ENCODE data around the gene STX8.
"Not testable (repeated sequence)": the region's sequence is repeated elsewhere in the genome, so short reads cannot be mapped to it uniquely, and the experiment has no call there.

The STX8 gene

GRCh38 chr17:9401434-9401833 lies 174.2 kb downstream of the STX8 start:
- DNase-seq (ENCODE audit: low spot score), result no peak

- DNase-seq (ENCODE audit: low spot score), result no peak
Measured at GRCh38 chr17:9389111-9389527, 186.5 kb downstream of the STX8 start.

- DNase-seq (ENCODE audit: low spot score), result no peak
Measured at GRCh38 chr17:9386401-9386800, 189.2 kb downstream of the STX8 start.

GRCh38 chr17:9383826-9384225 lies 191.8 kb downstream of the STX8 start:
- no peak for DNase-seq (ENCODE audit: low spot score)

- no peak for DNase-seq (ENCODE audit: low spot score)
Measured at GRCh38 chr17:9382626-9383025, 193.0 kb downstream of the STX8 start.

- no peak for DNase-seq (ENCODE audit: low spot score)
Measured at GRCh38 chr17:9381068-9381467, 194.6 kb downstream of the STX8 start.

GRCh38 chr17:9380361-9380760 lies 195.3 kb downstream of the STX8 start:
- DNase-seq (ENCODE audit: low spot score), result no peak

GRCh38 chr17:9376177-9376576 lies 199.4 kb downstream of the STX8 start:
- DNase-seq (ENCODE audit: low spot score), result not testable (repeated sequence)

- DNase-seq (ENCODE audit: low spot score), result no peak
Measured at GRCh38 chr17:9371019-9371418, 204.6 kb downstream of the STX8 start.

GRCh38 chr17:9370467-9370866 lies 205.2 kb downstream of the STX8 start:
- no peak for DNase-seq (ENCODE audit: low spot score)

- DNase-seq (ENCODE audit: low spot score), result no peak
Measured at GRCh38 chr17:9368631-9369030, 207.0 kb downstream of the STX8 start.

- no peak for DNase-seq (ENCODE audit: low spot score)
Measured at GRCh38 chr17:9367156-9367555, 208.5 kb downstream of the STX8 start.

- no peak for DNase-seq (ENCODE audit: low spot score)
Measured at GRCh38 chr17:9364837-9365430, 210.7 kb downstream of the STX8 start.

- DNase-seq (ENCODE audit: low spot score), result no peak
Measured at GRCh38 chr17:9363440-9364350, 211.9 kb downstream of the STX8 start.

GRCh38 chr17:9361188-9361955 lies 214.2 kb downstream of the STX8 start:
- no peak for DNase-seq (ENCODE audit: low spot score)

- no peak for DNase-seq (ENCODE audit: low spot score)
Measured at GRCh38 chr17:9360677-9361081, 214.9 kb downstream of the STX8 start.

GRCh38 chr17:9356488-9356911 lies 219.1 kb downstream of the STX8 start:
- DNase-seq (ENCODE audit: low spot score), result no peak

- DNase-seq (ENCODE audit: low spot score), result no peak
Measured at GRCh38 chr17:9355846-9356245, 219.8 kb downstream of the STX8 start.

- DNase-seq (ENCODE audit: low spot score), result not testable (repeated sequence)
Measured at GRCh38 chr17:9355231-9355630, 220.4 kb downstream of the STX8 start.

GRCh38 chr17:9350080-9350479 lies 225.5 kb downstream of the STX8 start:
- DNase-seq (ENCODE audit: low spot score), result no peak

- DNase-seq (ENCODE audit: low spot score), result no peak
Measured at GRCh38 chr17:9346296-9346926, 229.2 kb downstream of the STX8 start.

- no peak for DNase-seq (ENCODE audit: low spot score)
Measured at GRCh38 chr17:9343516-9343915, 232.1 kb downstream of the STX8 start.

Measured in CD4-positive, alpha-beta T cell treated with Interleukin-2 at 100 ng/mL for 4 hours (primary cell).